Endometrial microvascular endothelial cells (primary cell): ENCODE data around the gene CADM4. TPM values are rescaled to one million over a fixed set of nuclear protein-coding genes. Genes with fewer than 3 reads are reported as not detected.

ENCODE experiments used
- total RNA-seq: library from RNA; depleted of rRNA; stranded (reverse); fragments of >200 nt; gene quantifications from one replicate; pipeline ENCODE4 v1.2.3, GENCODE V29; 2015; ENCODE audit errors: inconsistent ontology term

The CADM4 gene
- total RNA-seq, 1 donor from 2014 or later, result 0.19 TPM

Other genes with a start within 250 kb of the CADM4 start
- gene TEX101, start 225.0 kb downstream of the CADM4 start, total RNA-seq, result not detected
- gene LYPD3, start 174.2 kb downstream of the CADM4 start, total RNA-seq, result not detected
- 4.4 TPM for gene PHLDB3, start 135.1 kb downstream of the CADM4 start, total RNA-seq
- 52.6 TPM for gene ETHE1, start 112.6 kb downstream of the CADM4 start, total RNA-seq
- not detected for gene ZNF575, start 106.7 kb downstream of the CADM4 start, total RNA-seq
- gene XRCC1, start 64.3 kb downstream of the CADM4 start, total RNA-seq, result 51.9 TPM
- 1.9 TPM for gene PINLYP, start 64.0 kb downstream of the CADM4 start, total RNA-seq
- gene IRGQ, start 43.7 kb downstream of the CADM4 start, total RNA-seq, result 15.0 TPM
- gene ZNF576, start 43.3 kb downstream of the CADM4 start, total RNA-seq, result 22.5 TPM
- gene SRRM5, start 27.8 kb downstream of the CADM4 start, total RNA-seq, result not detected
- 62.4 TPM for gene ZNF428, start 20.2 kb downstream of the CADM4 start, total RNA-seq
- 245 TPM for gene PLAUR, start 30.3 kb upstream of the CADM4 start, total RNA-seq
- gene IRGC, start 76.2 kb upstream of the CADM4 start, total RNA-seq, result not detected
- gene SMG9, start 115.1 kb upstream of the CADM4 start, total RNA-seq, result 13.9 TPM
- 17.4 TPM for gene KCNN4, start 141.1 kb upstream of the CADM4 start, total RNA-seq
- gene LYPD5, start 162.6 kb upstream of the CADM4 start, total RNA-seq, result 0.09 TPM
- gene ZNF283, start 187.5 kb upstream of the CADM4 start, total RNA-seq, result 1.6 TPM
- gene ZNF404, start 244.1 kb upstream of the CADM4 start, total RNA-seq, result 1.1 TPM